ENCODE data around the gene TMED5.

The TMED5 gene

DNA sequence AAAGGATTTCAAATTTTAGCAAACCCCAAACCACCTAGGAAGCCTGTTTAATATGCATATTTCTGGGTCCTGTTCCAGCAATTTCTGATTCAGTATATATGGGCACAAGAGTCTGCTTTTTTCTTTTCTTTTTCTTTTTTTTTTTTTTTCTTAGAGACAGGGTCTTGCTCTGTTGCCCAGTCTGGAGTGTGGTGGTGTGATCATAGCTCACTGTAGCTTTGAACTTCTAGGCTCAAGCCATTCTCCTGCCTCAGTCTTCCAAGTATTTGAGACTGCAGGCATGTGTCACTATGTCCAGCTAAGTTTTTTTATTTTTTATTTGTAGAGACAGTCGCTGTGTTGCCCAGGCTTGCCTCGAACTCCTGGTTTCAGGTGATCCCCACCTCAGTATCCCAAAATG lies 35.1 kb upstream of the TMED5 start:
- H2AFZ ChIP-seq, result no peak overlapping the region
- H3K4me2 ChIP-seq (ENCODE audit: low read length), result no peak overlapping the region

DNA sequence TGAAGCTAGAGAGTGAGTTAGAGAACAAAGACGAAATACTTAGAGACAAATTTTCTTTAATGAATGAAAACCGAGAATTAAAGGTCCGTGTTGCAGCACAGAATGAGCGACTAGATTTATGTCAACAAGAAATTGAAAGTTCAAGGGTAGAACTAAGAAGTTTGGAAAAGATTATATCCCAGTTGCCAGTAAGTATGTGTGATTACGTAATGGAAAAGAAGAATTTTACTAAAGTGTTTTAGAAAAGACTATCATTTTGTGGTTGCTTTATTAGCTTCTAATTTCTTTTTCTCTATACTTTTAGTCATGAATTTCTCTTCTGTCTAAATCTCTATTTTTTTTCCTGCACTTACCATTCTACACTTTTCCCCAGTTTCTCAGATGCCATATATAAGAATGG lies 27.0 kb upstream of the TMED5 start:
- no peak overlapping the region for H3K27ac ChIP-seq
- H3K4me3 ChIP-seq (ENCODE audit: low read depth, low read length), result no peak overlapping the region
- TF ChIP-seq, protein P1, sequence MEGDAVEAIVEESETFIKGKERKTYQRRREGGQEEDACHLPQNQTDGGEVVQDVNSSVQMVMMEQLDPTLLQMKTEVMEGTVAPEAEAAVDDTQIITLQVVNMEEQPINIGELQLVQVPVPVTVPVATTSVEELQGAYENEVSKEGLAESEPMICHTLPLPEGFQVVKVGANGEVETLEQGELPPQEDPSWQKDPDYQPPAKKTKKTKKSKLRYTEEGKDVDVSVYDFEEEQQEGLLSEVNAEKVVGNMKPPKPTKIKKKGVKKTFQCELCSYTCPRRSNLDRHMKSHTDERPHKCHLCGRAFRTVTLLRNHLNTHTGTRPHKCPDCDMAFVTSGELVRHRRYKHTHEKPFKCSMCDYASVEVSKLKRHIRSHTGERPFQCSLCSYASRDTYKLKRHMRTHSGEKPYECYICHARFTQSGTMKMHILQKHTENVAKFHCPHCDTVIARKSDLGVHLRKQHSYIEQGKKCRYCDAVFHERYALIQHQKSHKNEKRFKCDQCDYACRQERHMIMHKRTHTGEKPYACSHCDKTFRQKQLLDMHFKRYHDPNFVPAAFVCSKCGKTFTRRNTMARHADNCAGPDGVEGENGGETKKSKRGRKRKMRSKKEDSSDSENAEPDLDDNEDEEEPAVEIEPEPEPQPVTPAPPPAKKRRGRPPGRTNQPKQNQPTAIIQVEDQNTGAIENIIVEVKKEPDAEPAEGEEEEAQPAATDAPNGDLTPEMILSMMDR (IDR thresholded peaks at IDR 0.05), result no peak
- no peaks in the 10 kb centered on the region for H3K4me1 ChIP-seq
- no peak overlapping the region for H3K9ac ChIP-seq
- H3K4me2 ChIP-seq (ENCODE audit: low read length), result no peak overlapping the region
- no peaks in the 10 kb centered on the region for H3K27me3 ChIP-seq (ENCODE audit: control insufficient read depth, insufficient read depth, low read length)
- H3K36me3 ChIP-seq (ENCODE audit: control insufficient read depth, insufficient read depth, low read length), result no peaks in the 10 kb centered on the region
- no peaks in the 10 kb centered on the region for H3K79me2 ChIP-seq
- no peaks in the 10 kb centered on the region for H3K9me3 ChIP-seq (ENCODE audit: control insufficient read depth, low read length)
- no peak overlapping the region for H2AFZ ChIP-seq

More for the DNA sequence above, 35.1 kb upstream of the TMED5 start:
- H3K79me2 ChIP-seq, result no peaks in the 10 kb centered on the region
- no peaks in the 10 kb centered on the region for H3K4me1 ChIP-seq
- no peaks in the 10 kb centered on the region for H3K9me3 ChIP-seq (ENCODE audit: control insufficient read depth, low read length)
- TF ChIP-seq, protein P1 (IDR thresholded peaks at IDR 0.05), result no peak
- no peaks in the 10 kb centered on the region for H3K27me3 ChIP-seq (ENCODE audit: control insufficient read depth, insufficient read depth, low read length)
- no peak overlapping the region for H3K27ac ChIP-seq
- no peaks in the 10 kb centered on the region for H3K36me3 ChIP-seq (ENCODE audit: control insufficient read depth, insufficient read depth, low read length)
- no peak overlapping the region for H3K9ac ChIP-seq
- H3K4me3 ChIP-seq (ENCODE audit: low read depth, low read length), result no peak overlapping the region

DNA sequence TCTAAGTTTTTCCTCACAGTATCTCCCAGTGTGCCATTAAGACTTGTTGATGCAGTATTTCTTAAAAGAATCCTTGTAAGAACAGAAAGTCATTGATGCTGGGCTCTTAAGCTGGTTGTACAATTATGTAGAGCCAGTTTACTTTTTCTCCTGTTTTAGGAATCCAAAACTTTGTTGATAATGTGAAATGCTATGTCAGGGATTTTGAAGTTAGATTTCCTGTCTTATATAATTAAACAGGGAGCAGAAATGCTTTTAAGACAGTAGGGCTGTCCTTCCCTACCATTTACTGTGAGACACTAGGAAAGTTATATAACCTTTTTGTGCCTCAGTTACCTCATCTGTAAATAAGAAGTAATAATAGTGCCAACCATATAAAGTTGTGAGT lies 26.3 kb upstream of the TMED5 start:
- TF ChIP-seq, protein P1 (IDR thresholded peaks at IDR 0.05), result no peak
- no peak overlapping the region for H3K9ac ChIP-seq
- H3K36me3 ChIP-seq (ENCODE audit: control insufficient read depth, insufficient read depth, low read length), result no peaks in the 10 kb centered on the region
- H3K4me2 ChIP-seq (ENCODE audit: low read length), result no peak overlapping the region
- no peaks in the 10 kb centered on the region for H3K9me3 ChIP-seq (ENCODE audit: control insufficient read depth, low read length)
- H3K27me3 ChIP-seq (ENCODE audit: control insufficient read depth, insufficient read depth, low read length), result no peaks in the 10 kb centered on the region
- H3K27ac ChIP-seq, result no peak overlapping the region
- no peak overlapping the region for H3K4me3 ChIP-seq (ENCODE audit: low read depth, low read length)
- H3K79me2 ChIP-seq, result no peaks in the 10 kb centered on the region
- no peaks in the 10 kb centered on the region for H3K4me1 ChIP-seq
- no peak overlapping the region for H2AFZ ChIP-seq

DNA sequence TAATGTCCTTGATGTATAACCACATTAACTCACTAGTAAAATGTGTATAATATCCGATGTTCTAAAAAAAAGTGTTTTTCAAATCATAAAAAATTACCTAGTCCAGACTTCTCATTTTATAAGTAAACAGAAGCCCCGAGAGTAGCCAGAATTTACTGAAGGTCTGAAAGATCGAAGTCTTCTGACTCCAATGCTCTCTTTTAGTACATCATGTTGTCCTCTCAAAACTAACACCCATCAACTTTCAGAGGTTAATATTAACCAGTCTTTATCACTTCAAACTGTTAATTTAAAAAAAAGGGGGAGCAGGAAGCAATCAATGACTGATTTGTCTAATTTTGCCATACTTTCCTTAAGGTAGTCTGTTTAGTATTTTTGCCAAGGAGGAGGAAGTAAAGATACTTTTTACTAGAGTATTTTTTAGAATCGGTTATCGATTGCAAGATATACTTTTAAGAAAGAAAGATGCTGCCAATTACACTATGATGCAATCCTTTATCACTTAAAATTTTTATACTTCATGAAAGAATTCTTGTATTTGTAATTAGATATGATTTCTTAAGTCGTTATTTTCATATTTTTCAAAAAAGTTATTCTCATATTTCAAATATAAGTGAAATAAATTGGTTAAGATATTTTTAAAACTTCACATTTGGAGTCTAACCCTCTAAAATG lies 25.8 kb upstream of the TMED5 start:
- no peak overlapping the region for H3K27ac ChIP-seq
- no peaks in the 10 kb centered on the region for H3K36me3 ChIP-seq (ENCODE audit: control insufficient read depth, insufficient read depth, low read length)
- no peaks in the 10 kb centered on the region for H3K27me3 ChIP-seq (ENCODE audit: control insufficient read depth, insufficient read depth, low read length)
- H3K9me3 ChIP-seq (ENCODE audit: control insufficient read depth, low read length), result no peaks in the 10 kb centered on the region
- H2AFZ ChIP-seq, result no peak overlapping the region
- no peak overlapping the region for H3K9ac ChIP-seq
- H3K4me3 ChIP-seq (ENCODE audit: low read depth, low read length), result no peak overlapping the region
- no peaks in the 10 kb centered on the region for H3K4me1 ChIP-seq
- H3K79me2 ChIP-seq, result no peaks in the 10 kb centered on the region
- no peak overlapping the region for H3K4me2 ChIP-seq (ENCODE audit: low read length)
- TF ChIP-seq, protein P1 (IDR thresholded peaks at IDR 0.05), result no peak

DNA sequence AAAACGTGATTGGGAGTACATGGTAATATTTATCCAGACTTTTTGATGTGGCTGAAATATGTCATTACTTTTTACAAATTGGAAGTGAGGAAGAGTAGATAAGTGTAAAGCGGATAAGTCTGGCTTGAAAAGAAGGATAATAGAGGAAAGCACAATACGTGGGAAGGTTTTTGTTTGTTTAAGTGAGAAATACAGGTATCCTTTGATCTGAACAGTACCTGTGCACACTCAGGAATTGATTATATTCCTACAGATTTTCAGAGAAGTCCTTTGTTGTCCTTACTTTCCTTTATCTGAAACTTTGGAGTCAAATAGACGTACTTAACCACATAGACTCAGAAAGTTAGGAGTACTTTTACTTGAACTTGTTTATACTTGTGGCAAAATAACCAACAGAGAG lies 20.5 kb upstream of the TMED5 start:
- H3K4me1 ChIP-seq, result no peaks in the 10 kb centered on the region

More for the DNA sequence above, 20.5 kb upstream of the TMED5 start:
- H3K79me2 ChIP-seq, result no peaks in the 10 kb centered on the region
- no peaks in the 10 kb centered on the region for H3K36me3 ChIP-seq (ENCODE audit: control insufficient read depth, insufficient read depth, low read length)
- no peaks in the 10 kb centered on the region for H3K9me3 ChIP-seq (ENCODE audit: control insufficient read depth, low read length)
- H3K9ac ChIP-seq, result no peak overlapping the region
- no peaks in the 10 kb centered on the region for H3K27me3 ChIP-seq (ENCODE audit: control insufficient read depth, insufficient read depth, low read length)
- no peak overlapping the region for H2AFZ ChIP-seq
- TF ChIP-seq, protein P1 (IDR thresholded peaks at IDR 0.05), result no peak
- no peak overlapping the region for H3K27ac ChIP-seq
- H3K4me3 ChIP-seq (ENCODE audit: low read depth, low read length), result no peak overlapping the region
- no peak overlapping the region for H3K4me2 ChIP-seq (ENCODE audit: low read length)
